Putamen (tissue), 1 donor: ENCODE data around the gene RADIL.

Source experiments
- DNase-seq: peaks from one replicate; pipeline ENCODE4 v3.0.0-alpha.2; 2016; ENCODE audit warnings: low spot score

RADIL gene

DNA sequence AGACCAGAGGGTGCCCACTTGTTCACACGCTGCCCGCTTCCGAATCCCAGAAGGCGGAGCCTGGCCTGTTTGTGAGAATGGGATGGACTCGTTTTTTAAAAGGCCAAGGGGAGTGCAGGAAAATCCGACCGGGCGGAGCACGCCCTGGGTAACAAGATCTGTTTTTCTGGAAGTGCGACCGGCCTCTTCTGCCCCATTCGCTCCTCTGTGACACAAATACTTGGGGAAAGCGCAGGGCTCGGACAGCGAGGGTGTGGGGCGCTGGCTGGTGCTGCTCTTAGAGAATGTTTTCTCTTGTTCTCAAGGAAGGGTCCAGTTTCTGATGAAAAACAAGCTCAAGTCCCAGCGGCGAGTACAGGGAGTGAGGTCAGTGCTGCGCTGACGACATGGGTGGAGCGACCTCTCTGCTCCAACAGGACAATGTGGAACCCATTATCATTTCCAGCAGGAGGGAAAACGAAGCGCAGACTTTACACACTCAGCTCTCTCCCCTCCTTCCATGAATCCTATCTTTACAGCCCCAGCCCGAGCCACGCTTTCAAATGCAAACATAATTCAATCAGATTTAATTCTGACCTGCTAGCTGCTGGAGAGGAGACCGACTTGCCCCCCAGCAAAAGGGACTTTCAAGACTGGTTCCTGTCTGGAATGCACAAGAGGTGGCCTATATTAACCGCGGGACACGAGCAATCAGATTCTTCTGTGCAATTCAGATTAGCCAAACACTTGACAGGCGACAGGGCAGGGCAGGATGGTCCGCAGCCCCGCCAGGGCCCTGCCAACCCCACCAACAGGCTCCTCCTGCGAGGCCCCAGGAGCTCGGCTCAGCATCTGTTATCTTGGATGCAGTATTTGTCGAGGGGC is 1.1 kb downstream of the RADIL start:
- no peak for DNase-seq

DNA sequence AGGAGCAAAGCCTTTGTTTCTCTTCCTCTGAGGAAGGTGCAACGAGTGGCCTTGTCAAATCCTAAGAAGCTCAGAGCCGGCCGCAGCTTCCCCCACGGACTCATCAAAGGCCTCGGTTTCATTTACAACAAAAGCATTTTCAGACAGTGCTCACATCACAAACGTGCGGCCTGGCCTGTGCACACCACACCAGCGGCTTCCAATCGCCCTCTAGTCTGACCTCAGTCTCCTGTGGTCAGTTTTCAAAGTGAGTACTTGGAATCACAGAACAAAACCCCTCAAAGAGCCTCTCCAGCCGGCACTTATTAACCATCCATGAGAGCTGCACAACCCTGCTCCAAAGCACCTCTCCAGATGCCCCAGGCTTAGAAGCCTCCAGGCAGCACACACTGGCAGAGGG is 3.3 kb downstream of the RADIL start:
- no peak for DNase-seq

DNA sequence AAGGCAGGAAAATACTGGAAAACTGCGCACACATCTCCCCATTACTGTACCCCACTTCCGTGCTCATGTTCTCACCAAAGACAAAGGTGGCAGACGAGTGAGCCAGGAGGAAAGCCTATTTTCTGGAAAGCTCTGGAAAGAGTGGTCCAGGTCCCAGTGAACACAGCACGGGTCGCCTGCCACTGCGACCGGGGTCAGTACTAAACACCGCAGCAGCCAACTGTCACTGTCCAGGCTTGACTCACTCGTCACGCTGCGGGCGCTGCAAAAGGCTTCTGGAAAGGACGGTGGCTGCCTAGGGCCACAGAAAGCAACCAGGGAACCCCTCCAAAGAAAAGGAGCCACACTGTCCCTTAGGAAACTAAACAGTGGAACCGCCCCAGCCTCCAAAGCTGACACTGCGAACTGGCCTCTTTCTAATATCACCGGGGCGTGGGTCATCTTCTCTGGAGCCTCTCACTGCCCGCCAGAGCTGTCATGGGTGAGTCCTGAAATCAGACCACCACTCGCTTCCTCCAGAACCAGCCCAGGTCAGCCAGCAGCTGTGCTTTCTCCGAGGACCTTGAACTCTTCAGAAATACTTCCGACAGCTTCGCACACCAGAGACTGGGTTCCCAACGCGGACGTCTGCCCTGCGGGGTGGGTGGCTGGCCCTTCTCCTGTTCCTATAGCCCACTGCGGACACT is 4.0 kb downstream of the RADIL start:
- DNase-seq = no peak

DNA sequence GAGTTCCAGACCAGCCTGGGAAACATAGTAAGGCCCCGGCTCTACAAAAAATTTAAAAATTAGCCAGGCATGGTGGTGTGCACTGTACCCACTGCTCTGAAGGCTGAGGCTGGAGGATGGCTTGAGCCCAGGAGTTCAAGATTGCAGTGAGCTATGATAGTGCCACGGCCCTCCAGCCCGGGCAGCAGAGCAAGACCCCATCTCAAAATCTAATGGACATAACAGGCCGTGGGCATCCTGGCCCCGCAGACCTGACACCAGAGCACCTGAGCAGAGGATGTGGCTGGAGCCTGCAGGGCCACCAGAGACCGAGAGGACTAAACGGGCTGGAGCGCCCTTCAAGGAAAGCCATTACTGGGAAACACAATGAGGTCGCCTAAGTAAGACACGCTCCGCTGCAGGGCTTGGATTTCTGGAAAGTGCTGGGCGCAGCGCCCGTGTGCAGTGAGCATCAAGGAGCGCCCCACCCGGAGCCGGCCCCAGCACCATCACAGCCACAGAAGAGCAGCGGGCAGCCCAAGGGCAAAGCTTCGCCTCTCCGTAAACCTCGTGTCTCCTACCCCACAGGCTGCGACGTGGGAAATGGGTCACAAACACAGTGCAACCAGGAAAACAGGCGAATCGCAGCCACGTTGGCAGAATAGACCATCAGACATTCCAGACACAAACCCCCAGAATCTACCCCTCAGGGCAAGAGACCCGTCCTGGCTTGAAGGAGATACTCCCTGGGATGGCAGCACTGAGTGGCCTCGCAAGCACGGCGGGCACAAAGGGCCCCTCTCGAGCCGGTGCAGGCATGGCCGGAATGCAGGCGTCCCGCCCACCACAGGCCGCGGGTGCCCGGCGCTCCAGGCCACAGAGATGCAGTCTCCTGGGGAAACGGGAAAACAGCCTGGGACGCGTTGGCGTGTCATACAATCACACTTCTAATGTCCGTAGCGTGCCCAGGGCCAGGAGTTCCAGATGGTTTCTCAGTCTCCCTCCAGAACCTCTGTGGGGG is 4.9 kb downstream of the RADIL start:
- no peak for DNase-seq

DNA sequence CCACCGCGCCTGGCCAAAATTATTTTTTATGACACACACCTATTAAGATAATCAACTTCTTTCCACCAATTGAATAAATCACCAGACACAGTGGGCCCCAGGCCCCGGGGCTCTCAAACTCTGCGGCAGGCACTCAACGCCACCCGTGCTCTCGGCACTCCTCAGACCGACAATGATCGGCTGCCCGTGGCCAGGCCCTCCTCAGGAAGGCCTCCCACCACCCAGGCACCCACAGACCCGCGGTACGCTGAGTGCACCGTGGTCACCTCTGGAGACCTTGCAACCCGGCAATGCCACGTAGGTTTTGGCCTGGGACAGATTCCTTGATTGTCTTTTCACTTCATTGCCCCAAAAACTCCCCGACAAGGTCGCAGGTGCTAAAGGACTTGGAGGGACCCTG is 6.9 kb downstream of the RADIL start:
- DNase-seq = no peak

DNA sequence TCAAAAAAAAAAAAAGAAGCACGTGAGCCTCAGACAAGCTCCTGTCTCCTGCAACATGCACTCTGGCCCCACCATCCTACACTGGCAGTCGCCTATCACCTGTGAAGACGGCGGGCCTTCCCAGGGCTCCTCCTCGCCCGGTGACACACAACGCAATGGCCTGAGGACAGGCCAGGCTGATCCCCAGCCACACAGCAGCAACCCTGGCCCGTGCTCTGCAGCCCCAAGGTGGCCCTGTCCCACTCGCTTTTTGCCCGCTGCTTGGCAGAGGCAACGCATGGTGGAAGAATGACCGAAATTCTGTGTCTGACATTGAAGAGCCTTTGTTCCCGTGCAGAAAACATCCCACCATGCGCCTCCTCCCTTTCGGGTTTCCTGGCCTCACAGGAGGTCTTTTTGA is 8.1 kb downstream of the RADIL start:
- no peak for DNase-seq

DNA sequence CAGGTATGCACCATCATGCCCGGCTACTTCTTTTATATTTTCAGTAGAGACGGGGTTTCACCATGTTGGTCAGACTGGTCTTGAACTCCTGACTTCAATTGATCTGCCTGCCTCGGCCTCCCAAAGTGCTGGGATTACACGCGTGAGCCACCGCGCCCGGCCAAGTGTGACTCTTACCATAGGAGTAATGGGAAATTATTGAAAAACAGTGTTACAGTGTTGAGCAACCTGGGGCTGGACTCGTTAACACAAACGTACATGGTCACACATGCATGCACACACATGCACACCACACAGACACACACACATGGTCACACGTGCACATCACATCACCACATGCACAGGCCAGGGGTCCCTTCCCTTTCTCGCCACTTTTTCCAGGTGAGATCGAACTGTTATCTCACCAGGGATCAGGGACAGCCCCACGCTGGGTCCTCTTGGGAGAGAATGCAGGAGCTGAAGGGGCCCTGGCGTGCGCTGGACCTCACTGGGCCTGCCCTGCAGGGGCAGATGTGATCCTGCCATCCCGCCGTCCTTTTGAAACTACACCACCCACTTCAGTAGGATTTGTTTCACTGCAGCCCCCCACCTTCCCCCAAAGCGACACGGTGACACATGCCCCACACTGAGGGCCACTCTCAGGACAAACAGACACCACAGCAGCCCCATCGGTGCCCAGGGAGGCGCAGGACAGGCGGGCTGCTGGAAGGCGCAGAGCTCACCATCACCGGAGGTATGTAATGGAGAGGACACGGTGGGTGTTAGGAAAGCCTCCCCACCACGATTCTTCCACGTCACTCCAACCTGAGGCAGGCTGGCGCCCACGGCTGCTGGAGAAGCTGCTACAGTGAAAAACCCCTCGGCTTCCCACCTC is 10.2 kb downstream of the RADIL start:
- no peak for DNase-seq

DNA sequence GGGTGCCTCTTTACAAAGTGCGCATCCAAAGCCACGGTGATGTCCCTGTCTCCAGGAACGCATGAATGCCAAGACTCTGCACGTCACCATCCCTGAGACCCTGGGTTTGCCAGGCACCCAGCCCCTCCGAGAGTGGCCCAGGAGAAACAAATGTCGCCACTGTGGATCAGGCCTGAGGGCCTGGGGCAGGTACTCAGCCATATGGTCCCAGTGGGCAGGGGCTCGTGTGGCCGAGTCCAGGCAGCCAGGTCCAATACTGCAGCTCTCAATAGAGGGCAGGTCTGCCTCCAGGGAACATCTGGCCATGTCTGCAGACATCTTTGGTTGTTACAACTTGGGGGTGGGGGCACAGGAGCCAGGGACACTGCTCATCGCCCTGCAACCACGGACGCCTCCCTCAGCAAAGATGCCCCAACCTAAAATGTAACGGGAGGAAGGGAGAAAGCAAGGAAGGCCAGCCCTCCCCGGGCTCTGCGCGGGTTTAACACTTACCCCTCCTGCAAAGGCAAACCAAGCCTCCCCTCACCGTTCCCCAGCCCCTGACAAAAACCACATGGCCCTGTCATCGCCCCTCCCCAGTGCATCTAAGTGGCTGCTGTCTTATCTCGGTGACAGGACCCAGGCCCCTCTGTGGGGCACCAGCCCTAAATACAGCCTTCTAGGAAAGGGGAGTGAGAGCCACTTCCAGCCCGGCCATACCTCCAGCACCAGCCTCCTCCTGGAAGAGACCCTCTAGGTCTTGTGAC is 11.4 kb downstream of the RADIL start:
- no peak for DNase-seq

DNA sequence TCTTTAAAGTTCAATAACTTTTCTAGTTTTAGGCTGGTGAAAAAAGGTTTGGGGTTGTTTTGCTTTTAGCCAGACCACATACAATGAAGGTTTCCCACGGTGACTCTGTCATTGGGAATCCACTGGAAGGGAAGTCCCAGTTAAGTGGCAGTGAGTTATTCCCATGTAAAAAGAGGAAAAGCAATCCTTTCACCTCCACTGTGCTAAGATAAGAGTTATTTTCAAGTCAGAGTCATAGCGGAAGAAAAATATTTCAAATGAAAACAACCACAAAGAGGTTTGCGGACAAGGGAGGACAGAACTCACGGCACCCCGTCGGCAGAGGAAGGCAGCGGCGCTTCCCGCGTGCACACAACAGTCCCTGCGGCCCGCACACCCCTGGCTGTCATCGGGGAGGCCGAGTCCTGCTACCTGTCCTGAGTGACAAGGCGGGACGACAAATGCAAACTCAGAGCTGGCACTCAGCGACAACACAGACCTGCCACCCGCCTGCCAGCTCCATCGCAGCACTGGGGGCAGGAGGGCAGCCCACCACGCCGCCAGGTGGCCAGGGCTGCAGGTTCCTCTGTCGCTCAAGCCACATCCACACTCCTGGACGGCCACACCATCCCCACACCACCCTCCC is 12.3 kb downstream of the RADIL start:
- DNase-seq = no peak

DNA sequence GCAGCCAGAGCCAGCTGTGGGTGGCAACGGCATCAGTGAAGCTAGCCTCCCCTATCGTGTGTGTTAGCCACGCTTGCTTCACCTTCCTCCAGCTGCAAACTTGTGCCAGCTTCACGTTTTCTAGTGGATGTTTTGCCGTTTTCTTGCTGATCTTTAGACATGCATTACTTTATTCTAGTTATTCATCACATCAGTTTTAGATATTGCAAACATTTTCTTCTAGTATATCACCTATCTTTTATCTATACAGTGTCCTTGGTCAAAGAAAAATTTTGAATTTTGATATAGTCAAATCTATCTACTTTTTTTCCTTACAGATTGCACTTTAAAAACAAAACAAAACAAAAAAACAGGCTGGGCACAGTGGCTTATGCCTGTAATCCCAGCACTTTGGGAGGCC is 15.0 kb downstream of the RADIL start:
- DNase-seq = no peak

DNA sequence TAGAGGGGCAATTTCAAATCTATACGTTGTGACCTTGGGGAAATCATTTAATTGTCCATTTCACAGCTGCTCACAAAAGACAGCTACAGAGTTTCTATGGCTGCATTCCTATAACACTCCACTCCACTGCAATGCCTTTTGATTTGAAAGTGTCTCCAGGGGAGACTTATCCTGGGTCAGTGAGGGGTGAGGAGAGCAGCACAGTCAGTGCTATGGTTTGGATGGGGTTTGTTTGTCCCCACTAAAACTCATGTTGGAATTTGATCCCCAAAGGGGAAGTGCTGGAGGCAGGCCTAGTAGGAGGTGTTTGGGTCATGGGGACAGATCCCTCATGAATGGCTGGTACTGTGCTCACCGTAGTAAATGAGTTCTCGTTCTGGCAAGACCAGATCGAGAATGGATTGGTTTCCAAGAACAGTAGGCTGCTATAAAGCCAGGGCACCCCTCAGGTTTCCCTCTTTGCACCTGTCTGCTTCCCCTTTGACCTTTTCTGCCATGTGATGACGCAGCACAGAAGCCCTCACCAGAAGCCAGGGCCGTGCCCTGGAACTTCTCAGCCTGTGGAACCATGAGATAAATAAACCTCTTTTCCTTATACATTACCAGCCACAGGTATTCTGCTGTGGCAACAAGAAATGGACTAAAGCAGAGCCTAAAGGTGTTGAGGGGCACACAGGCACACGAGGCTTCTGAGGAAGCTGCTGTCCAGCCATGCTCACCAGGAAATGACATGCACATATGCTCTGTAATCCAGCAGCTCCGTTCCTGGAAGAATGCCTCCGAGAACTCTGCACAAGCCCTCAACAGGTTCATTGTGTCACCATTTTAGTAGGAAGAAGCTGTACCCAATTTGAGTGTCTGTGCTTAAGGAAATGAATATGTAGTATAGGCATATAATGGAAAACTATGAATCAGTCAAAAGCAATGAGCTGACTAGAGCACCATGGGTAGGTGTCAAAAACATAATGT is 16.7 kb downstream of the RADIL start:
- no peak for DNase-seq

DNA sequence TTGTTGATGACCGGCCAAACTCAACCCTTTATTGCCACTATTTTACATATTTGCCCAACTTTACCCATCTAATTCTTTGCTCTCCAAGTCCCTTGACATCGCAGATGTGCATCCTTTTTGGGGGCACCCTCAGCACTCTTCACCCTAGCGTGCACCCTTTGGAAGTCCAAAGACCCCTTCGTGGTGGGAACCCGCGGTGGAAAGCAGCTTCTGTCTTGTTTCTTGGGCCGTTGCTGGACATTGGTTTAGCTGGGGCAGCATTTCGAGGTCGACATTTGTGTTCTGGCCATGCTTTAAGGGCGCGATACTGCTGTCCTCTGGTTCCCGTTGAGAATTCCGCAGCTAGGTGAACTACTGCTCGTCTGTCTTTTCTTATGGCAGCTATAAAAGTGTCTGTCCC is 21.4 kb downstream of the RADIL start:
- DNase-seq = no peak

DNA sequence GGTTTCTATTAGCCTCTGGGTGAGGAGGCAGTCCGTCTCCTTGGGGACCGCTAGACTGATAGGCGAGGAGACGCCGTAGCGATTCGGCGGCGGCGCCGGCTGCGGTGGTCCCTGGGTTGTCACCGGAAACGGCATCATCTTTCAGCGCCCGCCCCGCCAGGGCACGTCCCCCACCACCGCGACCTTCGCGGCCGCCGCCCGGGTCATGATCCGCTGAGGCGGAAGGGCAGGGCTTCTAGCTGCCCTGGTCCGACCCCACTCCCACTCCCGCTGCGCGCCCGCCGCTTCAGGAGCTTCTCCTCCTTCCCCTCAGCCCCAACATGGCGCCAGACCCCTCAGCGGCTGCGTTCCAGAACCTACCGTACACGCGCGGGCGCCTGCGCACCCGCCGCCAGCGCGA is 21.8 kb downstream of the RADIL start, which contains the start of gene PAPOLB:
TSS of gene PAPOLB (minus strand) at position 358 of the 400 bp plus-strand sequence. CDS start at position 138, 220 bp downstream.
- DNase-seq = no peak

DNA sequence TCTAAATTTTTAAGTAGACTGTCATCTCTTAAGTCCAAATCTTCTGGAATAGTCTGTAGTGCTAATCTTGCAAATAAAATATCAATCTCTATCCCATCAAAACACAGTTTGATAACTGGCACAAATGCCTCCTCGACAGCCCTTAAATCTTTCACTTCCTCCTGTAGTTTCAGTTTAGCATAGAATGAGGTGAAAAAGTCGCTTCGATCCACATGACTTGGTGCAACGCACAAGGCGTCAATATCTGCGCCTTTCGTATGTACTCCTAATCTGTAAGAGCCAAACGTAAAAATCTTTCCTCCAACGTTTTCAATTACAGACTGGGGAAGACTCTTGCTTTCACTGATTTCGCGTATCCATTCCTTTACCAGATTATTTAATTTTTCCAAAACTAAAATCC is 22.3 kb downstream of the RADIL start:
- no peak for DNase-seq

DNA sequence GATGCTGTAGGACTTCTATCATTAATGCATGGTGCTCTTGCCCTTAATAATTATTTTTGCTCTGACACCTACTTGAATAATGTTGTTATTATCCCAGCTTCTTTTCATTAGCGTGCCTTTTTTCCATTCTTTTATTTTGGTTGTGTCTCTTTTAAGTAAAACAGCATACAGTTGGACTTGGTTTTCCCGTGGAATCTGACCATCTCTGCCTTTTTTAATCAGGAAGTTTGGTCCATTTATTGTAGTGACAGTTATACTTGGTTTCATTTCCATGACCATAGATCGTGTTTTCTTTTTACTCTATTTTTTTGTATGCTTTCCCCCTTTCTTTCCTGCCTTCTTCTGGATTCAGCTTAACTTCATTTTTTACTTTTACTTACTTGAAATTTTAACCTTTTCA is 26.3 kb downstream of the RADIL start:
- DNase-seq = no peak

DNA sequence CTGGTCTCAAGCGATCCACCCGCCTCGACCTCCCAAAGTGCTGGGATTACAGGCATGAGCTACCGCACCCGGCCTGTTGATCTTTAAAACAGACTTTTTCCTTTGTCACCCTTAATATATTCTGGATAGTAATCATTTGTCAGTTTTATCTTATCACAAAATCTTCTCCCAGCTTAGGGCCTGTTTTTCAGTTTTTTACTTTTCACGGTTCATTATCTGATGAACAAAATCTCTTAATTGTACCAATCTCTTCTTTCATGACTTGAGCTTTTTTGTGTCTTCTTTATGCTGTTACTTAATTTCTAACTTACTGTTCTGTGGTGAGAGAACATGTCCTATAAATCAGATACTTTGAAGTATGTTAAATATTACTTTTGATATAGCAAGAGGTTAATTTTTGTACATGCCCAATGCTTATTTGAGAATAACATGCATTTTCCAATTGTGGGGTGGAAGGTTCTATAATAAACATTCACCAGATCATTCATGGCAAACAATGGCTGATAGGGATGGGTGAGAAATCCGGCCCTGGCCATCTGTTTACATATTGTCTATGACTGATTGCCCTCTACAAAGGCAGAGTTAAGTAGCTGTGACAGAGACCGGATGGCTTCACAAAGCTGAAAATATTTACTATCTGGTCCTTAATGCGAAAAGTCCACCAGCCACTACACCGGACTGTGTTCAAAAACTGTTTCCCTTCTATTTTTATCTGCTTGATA is 27.0 kb downstream of the RADIL start:
- DNase-seq = no peak

DNA sequence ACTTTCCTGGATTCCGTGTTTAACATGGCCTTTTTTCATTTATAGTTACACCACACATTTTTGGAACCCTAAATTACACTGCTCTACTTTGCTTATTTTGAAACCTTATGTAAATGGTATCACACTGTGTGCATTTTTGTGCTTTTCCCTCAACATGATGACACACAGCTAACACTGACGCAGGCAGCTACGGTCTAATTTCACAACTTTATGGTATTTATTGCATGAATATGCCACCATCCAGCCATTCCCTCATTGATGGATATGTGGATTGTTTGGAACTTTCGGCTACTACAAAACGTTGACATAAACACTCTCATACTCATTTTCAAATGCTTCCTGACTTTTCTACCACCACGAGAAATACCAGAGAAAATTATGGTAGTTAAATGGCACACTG is 28.6 kb downstream of the RADIL start:
- no peak for DNase-seq
